ENCODE data around the gene PRXL2A. TPM values are rescaled to one million over a fixed set of nuclear protein-coding genes. Genes with fewer than 3 reads are reported as not detected.

Gene PRXL2A
- total RNA-seq, 1 donor from 2014 or later = 73.5 TPM

GRCh38 chr10:80437227-80437626, 28.9 kb downstream of the PRXL2A start:
- H3K4me1 Mint-ChIP-seq (ENCODE audit: unreplicated experiment) = peaks cover 26% of the 10 kb centered on the region
- peaks cover 10% of the 10 kb centered on the region for H3K36me3 Mint-ChIP-seq
- peaks cover 4% of the 10 kb centered on the region for H3K9me3 Mint-ChIP-seq
- H3K27ac Mint-ChIP-seq = peak overlapping the region; percentile 90
- DNase-seq (ENCODE audit: extremely low spot score, unreplicated experiment) = no peak
- no peak for TF ChIP-seq CTCF (conservative IDR thresholded peaks at IDR 0.05)
- H3K27me3 Mint-ChIP-seq = no peaks in the 10 kb centered on the region
- H3K4me3 Mint-ChIP-seq = peak overlapping the region; percentile 35

GRCh38 chr10:80441831-80442230, 33.5 kb downstream of the PRXL2A start:
- no peak for DNase-seq (ENCODE audit: extremely low spot score, unreplicated experiment)
- Mint-ChIP-seq H3K27ac (no peak overlapping the region), H3K27me3 (no peaks in the 10 kb centered on the region), H3K36me3 (no peaks in the 10 kb centered on the region), H3K4me1 (ENCODE audit: unreplicated experiment) (peaks cover 38% of the 10 kb centered on the region), H3K4me3 (no peak overlapping the region), H3K9me3 (no peaks in the 10 kb centered on the region)
- no peak for TF ChIP-seq CTCF (conservative IDR thresholded peaks at IDR 0.05)

- DNase-seq (ENCODE audit: extremely low spot score, unreplicated experiment) = no peak
- Mint-ChIP-seq H3K27me3 (no peaks in the 10 kb centered on the region), H3K4me3 (no peak overlapping the region), H3K36me3 (no peaks in the 10 kb centered on the region), H3K27ac (no peak overlapping the region), H3K4me1 (ENCODE audit: unreplicated experiment) (peaks cover 36% of the 10 kb centered on the region), H3K9me3 (no peaks in the 10 kb centered on the region)
- TF ChIP-seq CTCF (conservative IDR thresholded peaks at IDR 0.05) = no peak
Observed at GRCh38 chr10:80442879-80443278, 34.5 kb downstream of the PRXL2A start.

- no peaks in the 10 kb centered on the region for H3K36me3 Mint-ChIP-seq
- H3K27ac Mint-ChIP-seq = peak overlapping the region; percentile 57
- H3K4me3 Mint-ChIP-seq = no peak overlapping the region
- no peak for TF ChIP-seq CTCF (conservative IDR thresholded peaks at IDR 0.05)
- H3K9me3 Mint-ChIP-seq = no peaks in the 10 kb centered on the region
- no peaks in the 10 kb centered on the region for H3K27me3 Mint-ChIP-seq
- DNase-seq (ENCODE audit: extremely low spot score, unreplicated experiment) = no peak
- H3K4me1 Mint-ChIP-seq (ENCODE audit: unreplicated experiment) = peaks cover 33% of the 10 kb centered on the region
Observed at GRCh38 chr10:80443531-80443974, 35.2 kb downstream of the PRXL2A start.

GRCh38 chr10:80444124-80444523, 35.8 kb downstream of the PRXL2A start:
- Mint-ChIP-seq H3K36me3 (no peaks in the 10 kb centered on the region), H3K9me3 (no peaks in the 10 kb centered on the region), H3K27ac (peak overlapping the region; percentile 33), H3K4me1 (ENCODE audit: unreplicated experiment) (peaks cover 29% of the 10 kb centered on the region), H3K4me3 (no peak overlapping the region), H3K27me3 (no peaks in the 10 kb centered on the region)
- DNase-seq (ENCODE audit: extremely low spot score, unreplicated experiment) = no peak
- TF ChIP-seq CTCF (conservative IDR thresholded peaks at IDR 0.05) = no peak
